Endometrium (tissue), 2 donors: Measurements from ENCODE around the gene NF1.

ENCODE experiments used
- FAIRE-seq: peaks from 2 replicates; lab custom pipeline; 2012; peaks lifted over from hg19 to GRCh38; lab: Jason Lieb, UNC
- donor health status: control.
- donor health status: control.

Gene NF1

GRCh38 chr17:31388770-31389656 is 294.2 kb downstream of the NF1 start:
- FAIRE-seq: no peak

GRCh38 chr17:31389657-31390381 is 295.0 kb downstream of the NF1 start:
- no peak for FAIRE-seq

- FAIRE-seq: no peak
Observed at GRCh38 chr17:31390426-31390747, 295.6 kb downstream of the NF1 start.

- no peak for FAIRE-seq
Observed at GRCh38 chr17:31390748-31391495, 296.1 kb downstream of the NF1 start.

GRCh38 chr17:31391496-31391949 is 296.7 kb downstream of the NF1 start, which contains the start of gene RAB11FIP4:
TSS of gene RAB11FIP4 (plus strand) at chr17:31391675. CDS start at chr17:31391853, 178 bp downstream.
- no peak for FAIRE-seq

GRCh38 chr17:31392002-31392855 is 297.5 kb downstream of the NF1 start:
- FAIRE-seq: no peak

GRCh38 chr17:31392856-31393748 is 298.3 kb downstream of the NF1 start:
- FAIRE-seq: no peak

GRCh38 chr17:31393749-31394146 is 299.0 kb downstream of the NF1 start:
- no peak for FAIRE-seq

- FAIRE-seq: no peak
Observed at GRCh38 chr17:31394544-31394943, 299.8 kb downstream of the NF1 start.

- no peak for FAIRE-seq
Observed at GRCh38 chr17:31397256-31397939, 302.6 kb downstream of the NF1 start.

GRCh38 chr17:31398381-31399311 is 303.9 kb downstream of the NF1 start:
- no peak for FAIRE-seq

GRCh38 chr17:31400481-31400950 is 305.7 kb downstream of the NF1 start:
- FAIRE-seq: no peak

GRCh38 chr17:31401456-31402254 is 306.9 kb downstream of the NF1 start:
- no peak for FAIRE-seq

- no peak for FAIRE-seq
Observed at GRCh38 chr17:31404028-31404949, 309.5 kb downstream of the NF1 start.

- no peak for FAIRE-seq
Observed at GRCh38 chr17:31405890-31406371, 311.2 kb downstream of the NF1 start.

- no peak for FAIRE-seq
Observed at GRCh38 chr17:31408586-31408985, 313.8 kb downstream of the NF1 start.
